Gastrocnemius medialis (tissue), 4 donors: ENCODE data around the gene EVL.

ENCODE experiments used
- CTCF ChIP-seq, 5 experiments: fragments of 450-650 bp in 3 of 5; fragments of 200-600 bp in 2 of 5; sonication (generic) in 2 of 5; IDR thresholded peaks in 4 of 5; conservative IDR thresholded peaks in 1 of 5; 1 replicate in 4 of 5; 2 replicates in 1 of 5; pipeline ENCODE4 v1.5.1; 2016 to 2019; ENCODE audit warnings: antibody characterized with exemption in 5 of 5, mild to moderate bottlenecking in 3 of 5, moderate library complexity in 3 of 5
- POLR2A ChIP-seq, 2 donors: fragments of 450-650 bp; IDR thresholded peaks; one replicate each; pipeline ENCODE4 v1.6.1; 2017; ENCODE audit warnings: antibody characterized with exemption in 2 of 2, mild to moderate bottlenecking in 2 of 2, moderate library complexity in 2 of 2

DNA sequence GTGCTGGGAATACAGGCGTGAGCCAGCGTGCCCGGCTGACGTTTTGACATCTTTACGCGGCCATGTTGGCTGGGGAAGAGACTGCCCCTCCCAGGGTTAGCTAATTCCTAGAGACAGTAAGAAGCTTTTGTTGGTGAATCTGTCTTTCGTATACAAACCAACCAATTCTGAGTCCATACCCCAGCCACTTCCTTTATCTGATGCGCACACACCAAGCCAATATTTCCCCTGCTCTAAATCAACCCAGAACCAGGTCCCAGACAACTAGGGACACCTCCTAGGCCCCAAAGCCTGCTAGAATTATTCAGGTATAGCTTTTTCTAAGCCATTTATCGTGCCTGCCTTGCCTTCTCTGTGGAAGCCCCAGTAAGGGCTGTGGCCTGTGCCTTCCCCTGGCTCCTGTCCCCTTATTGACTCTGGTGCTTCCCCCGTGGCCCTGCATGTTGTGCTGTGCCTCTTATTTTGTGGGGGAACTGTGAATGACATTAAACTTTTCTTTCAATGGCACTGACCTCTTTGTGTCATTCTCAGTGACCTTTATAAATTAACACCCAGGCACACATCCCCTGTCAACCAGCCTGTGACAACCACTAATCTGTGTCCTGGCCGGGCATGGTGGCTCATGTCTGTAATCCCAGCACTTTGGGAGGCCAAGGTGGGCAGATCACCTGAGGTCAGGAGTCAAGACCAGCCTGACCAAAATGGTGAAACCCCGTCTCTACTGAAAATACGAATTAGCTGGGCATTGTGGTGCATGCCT is 10.7 kb upstream of the EVL start:
- no peak for TF ChIP-seq CTCF (IDR thresholded peaks at IDR 0.05 in 4 of 5, conservative IDR thresholded peaks at IDR 0.05 in 1 of 5)
- no peak for TF ChIP-seq POLR2A (IDR thresholded peaks at IDR 0.05)
